GM23338 (cell line): ENCODE data around the gene KRT71. TPM values are rescaled to one million over a fixed set of nuclear protein-coding genes. Genes with fewer than 3 reads are reported as not detected.

Experiments
- CREB1 ChIP-seq: fragments of 250-450 bp; sonication (Bioruptor Pico); IDR thresholded peaks from 2 replicates; pipeline ENCODE4 v1.5.0; 2020; ENCODE audit warnings: low read depth, mild to moderate bottlenecking, moderate library complexity
- ETS1 ChIP-seq: IDR thresholded peaks from 2 replicates; pipeline ENCODE4 v1.6.1; 2016; ENCODE audit warnings: antibody characterized with exemption
- EZH2 ChIP-seq: fragments of 200-600 bp; sonication (generic); IDR thresholded peaks from one replicate; pipeline ENCODE4 v1.8.0; 2017; ENCODE audit warnings: antibody characterized with exemption, mild to moderate bottlenecking, low read depth; ENCODE audit not compliant: unreplicated experiment
- EZH2phosphoT487 ChIP-seq: fragments of 200-600 bp; sonication (generic); IDR thresholded peaks from one replicate; pipeline ENCODE4 v1.8.1; 2018; ENCODE audit warnings: antibody characterized with exemption; ENCODE audit not compliant: unreplicated experiment
- JUNB ChIP-seq: IDR thresholded peaks from one replicate; pipeline ENCODE4 v1.6.1; 2016; ENCODE audit warnings: antibody characterized with exemption; ENCODE audit not compliant: unreplicated experiment
- POLR2AphosphoS5 ChIP-seq: IDR thresholded peaks from 2 replicates; pipeline ENCODE4 v1.6.1; 2016; ENCODE audit warnings: antibody characterized with exemption, low read depth
- ZNF331 ChIP-seq: fragments of 250-450 bp; sonication (Bioruptor Pico); IDR thresholded peaks from 2 replicates; pipeline ENCODE4 v1.5.0; 2020; ENCODE audit warnings: low read depth, mild to moderate bottlenecking, moderate library complexity
- ZNF462 ChIP-seq: fragments of 250-450 bp; sonication (Bioruptor Pico); IDR thresholded peaks from 2 replicates; pipeline ENCODE4 v1.5.0; 2020; ENCODE audit warnings: mild to moderate bottlenecking, moderate library complexity
- polyA plus RNA-seq: library from polyadenylated mRNA; unstranded; fragments of >200 nt; fragmentation: Nextera tagmentation; extraction: Ambion mirVana; gene quantifications from 2 replicates; pipeline ENCODE4 v1.2.1, GENCODE V29; 2016
- total RNA-seq: library from RNA; depleted of rRNA; stranded (reverse); fragments of >200 nt; shearing (Covaris generic); gene quantifications from 2 replicates; pipeline ENCODE4 v1.2.3, GENCODE V29; 2014
- TF ChIP-seq, protein P1 (sequence below), 2 experiments: fragments of 200-600 bp in 1 of 2; sonication (generic) in 1 of 2; conservative IDR thresholded peaks; 2 replicates each; pipeline versions ENCODE4 v1.5.1 to v1.6.1; 2016 to 2017; ENCODE audit warnings: antibody characterized with exemption in 2 of 2, low read depth in 2 of 2, mild to moderate bottlenecking in 2 of 2, moderate library complexity in 1 of 2

The KRT71 gene
- total and polyA plus RNA-seq, 2 experiments from 2014 or later: not detected

DNA sequence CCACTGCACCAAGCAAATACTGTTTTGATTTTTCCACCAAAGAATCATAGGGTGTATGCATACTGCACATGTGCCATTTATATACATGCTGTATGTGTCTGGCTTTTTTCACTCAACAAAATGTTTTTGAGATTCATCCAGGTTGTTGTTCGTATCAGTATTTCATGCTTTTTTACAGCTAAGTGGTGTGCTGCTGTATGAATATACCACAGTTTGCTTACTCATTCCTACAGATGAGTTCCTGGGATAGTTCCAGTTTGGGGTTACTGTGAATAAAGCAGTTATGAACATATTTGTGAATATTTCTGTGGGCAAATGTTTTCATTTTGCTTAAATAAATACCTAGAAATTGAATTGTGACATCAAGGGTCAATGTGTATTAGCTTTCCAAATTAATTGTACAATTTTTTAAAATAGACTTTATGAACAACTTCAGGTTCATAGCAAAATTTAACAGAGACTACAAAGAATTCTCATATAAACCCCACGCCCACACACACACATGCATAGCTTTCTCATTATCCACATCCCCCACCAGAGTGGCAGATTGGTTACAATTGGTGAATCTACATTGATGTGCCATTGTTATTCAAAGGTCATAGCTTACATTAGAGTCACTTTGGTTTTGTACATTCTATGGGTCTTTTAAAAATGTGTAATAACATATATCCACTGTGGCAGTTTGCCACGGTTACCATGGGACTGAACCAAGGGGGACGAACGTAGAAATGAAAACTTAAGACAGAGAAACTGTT is 53.0 kb downstream of the KRT71 start (continued):
- TF ChIP-seq ZNF462 (CRISPR knock-in tag) (no peak), ZNF331 (no peak), CREB1 (CRISPR knock-in tag) (no peak), JUNB (no peak), EZH2 (no peak), ETS1 (no peak), EZH2phosphoT487 (no peak), POLR2AphosphoS5 (no peak)
- TF ChIP-seq, protein P1, sequence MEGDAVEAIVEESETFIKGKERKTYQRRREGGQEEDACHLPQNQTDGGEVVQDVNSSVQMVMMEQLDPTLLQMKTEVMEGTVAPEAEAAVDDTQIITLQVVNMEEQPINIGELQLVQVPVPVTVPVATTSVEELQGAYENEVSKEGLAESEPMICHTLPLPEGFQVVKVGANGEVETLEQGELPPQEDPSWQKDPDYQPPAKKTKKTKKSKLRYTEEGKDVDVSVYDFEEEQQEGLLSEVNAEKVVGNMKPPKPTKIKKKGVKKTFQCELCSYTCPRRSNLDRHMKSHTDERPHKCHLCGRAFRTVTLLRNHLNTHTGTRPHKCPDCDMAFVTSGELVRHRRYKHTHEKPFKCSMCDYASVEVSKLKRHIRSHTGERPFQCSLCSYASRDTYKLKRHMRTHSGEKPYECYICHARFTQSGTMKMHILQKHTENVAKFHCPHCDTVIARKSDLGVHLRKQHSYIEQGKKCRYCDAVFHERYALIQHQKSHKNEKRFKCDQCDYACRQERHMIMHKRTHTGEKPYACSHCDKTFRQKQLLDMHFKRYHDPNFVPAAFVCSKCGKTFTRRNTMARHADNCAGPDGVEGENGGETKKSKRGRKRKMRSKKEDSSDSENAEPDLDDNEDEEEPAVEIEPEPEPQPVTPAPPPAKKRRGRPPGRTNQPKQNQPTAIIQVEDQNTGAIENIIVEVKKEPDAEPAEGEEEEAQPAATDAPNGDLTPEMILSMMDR (conservative IDR thresholded peaks at IDR 0.05; ENCODE audit: low read depth in 2 of 2): no peak
